GM19328 (cell line): Measurements from ENCODE around the gene TMEM106C.

ENCODE experiments used
- ATAC-seq: cut with Tn5 transposase; IDR thresholded peaks from one replicate; pipeline ENCODE4 v1.9.1; 2021; ENCODE audit warnings: mild to moderate bottlenecking, moderate library complexity; ENCODE audit not compliant: unreplicated experiment

The TMEM106C gene

DNA sequence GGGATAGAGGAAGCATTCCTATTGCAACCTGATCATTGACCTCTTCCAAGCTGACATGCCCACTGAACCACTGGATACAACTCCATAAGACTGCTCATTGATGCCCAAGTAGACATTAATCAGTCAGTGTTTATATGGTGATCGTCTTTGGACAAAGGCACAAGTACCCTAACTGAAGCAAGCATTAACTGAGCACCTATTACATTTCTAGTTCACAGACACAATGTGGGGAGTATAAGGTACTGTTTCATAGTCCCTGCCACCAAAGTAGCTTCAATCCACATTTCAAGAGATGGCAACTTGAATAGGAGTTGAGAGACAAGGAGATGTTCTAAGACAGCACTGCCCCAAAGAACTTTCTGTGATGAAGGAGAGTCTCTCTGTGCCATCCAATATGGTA is 51.7 kb downstream of the TMEM106C start:
- ATAC-seq: no peak

GRCh38 chr12:48015954-48016353 is 52.6 kb downstream of the TMEM106C start:
- no peak for ATAC-seq

GRCh38 chr12:48016373-48017020 is 53.1 kb downstream of the TMEM106C start:
- ATAC-seq: no peak

- ATAC-seq: no peak
Measured at GRCh38 chr12:48017496-48017895, 54.1 kb downstream of the TMEM106C start.

DNA sequence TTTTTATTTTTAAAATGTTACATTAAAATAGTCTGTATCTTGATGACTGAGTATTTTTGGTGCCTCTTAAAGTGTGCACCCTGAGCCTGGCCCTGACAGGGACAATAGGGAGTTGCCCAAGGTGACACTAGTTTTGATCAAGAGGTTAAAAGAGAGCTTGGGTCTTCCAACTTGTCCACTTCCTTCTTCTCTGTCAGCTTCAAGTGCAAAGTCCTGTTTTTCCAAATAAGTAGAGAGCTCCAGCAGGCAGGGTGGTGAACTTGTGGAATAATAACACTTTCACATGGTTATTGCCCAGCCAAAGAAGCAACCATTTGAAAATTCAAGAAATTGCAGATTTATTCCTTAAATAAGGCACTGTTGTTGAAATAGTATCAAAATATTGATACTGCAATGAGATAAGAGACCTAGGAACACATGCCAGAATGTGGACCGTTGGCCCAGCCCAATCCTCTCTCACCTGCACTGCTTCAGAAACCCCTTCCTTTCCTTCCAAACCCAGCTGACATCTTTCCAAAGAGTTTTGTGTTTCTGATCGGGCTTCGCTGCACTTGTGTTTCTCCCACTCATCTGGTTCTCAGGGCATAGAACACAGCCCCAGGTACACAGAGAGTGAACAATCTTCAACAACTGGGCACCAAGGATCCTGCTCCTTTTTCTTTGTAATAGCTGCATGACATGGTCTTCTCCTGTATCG is 54.7 kb downstream of the TMEM106C start:
- no peak for ATAC-seq
